SJSA1 (cell line): ENCODE data around the gene TRIM66. TPM values are rescaled to one million over a fixed set of nuclear protein-coding genes. Genes with fewer than 3 reads are reported as not detected.
"Not testable (repeated sequence)": the region's sequence is repeated elsewhere in the genome, so short reads cannot be mapped to it uniquely, and the experiment has no call there.

Source experiments
- DNase-seq, 2 experiments: peaks; one replicate each; pipeline ENCODE4 v3.0.0-alpha.2; 2015 to 2020; ENCODE audit warnings: low spot score in 2 of 2, low read depth in 1 of 2
- H3K27ac ChIP-seq: fragments of 250-450 bp; sonication (Bioruptor Pico); 2 replicates; pipeline ENCODE4 v1.5.1; 2020; ENCODE audit warnings: mild to moderate bottlenecking, moderate library complexity
- H3K27me3 ChIP-seq: fragments of 250-450 bp; sonication (Bioruptor Pico); replicated peaks from 2 replicates; pipeline ENCODE4 v1.5.1; 2020; ENCODE audit warnings: mild to moderate bottlenecking, moderate library complexity
- H3K36me3 ChIP-seq: fragments of 250-450 bp; sonication (Bioruptor Pico); 2 replicates; pipeline ENCODE4 v1.5.1; 2020; ENCODE audit warnings: mild to moderate bottlenecking
- H3K4me1 ChIP-seq: fragments of 250-450 bp; sonication (Bioruptor Pico); replicated peaks from 2 replicates; pipeline ENCODE4 v1.6.1; 2021; ENCODE audit warnings: mild to moderate bottlenecking
- H3K4me3 ChIP-seq: fragments of 250-450 bp; sonication (Bioruptor Pico); 2 replicates; pipeline ENCODE4 v1.5.1; 2020; ENCODE audit warnings: mild to moderate bottlenecking
- H3K9me3 ChIP-seq: fragments of 250-450 bp; sonication (Bioruptor Pico); replicated peaks from 2 replicates; pipeline ENCODE4 v1.5.1; 2020; ENCODE audit warnings: mild to moderate bottlenecking
- total RNA-seq: library from RNA; depleted of rRNA; stranded (reverse); fragments of >200 nt; shearing (Covaris generic); gene quantifications from 2 replicates; pipeline ENCODE4 v1.2.3, GENCODE V29; 2014

TRIM66 gene
- total RNA-seq, 1 experiment from 2014 or later = 3.1 TPM

GRCh38 chr11:8679006-8679405 is 3.5 kb downstream of the TRIM66 start:
- Histone ChIP-seq H3K9me3 (no peaks in the 10 kb centered on the region), H3K27ac (no peak overlapping the region)

GRCh38 chr11:8676458-8676857 is 6.0 kb downstream of the TRIM66 start:
- no peaks in the 10 kb centered on the region for H3K36me3 ChIP-seq
- no peak overlapping the region for H3K4me3 ChIP-seq
- DNase-seq = no peak
- no peaks in the 10 kb centered on the region for H3K9me3 ChIP-seq
- no peak overlapping the region for H3K27ac ChIP-seq
- peaks cover 8% of the 10 kb centered on the region for H3K4me1 ChIP-seq
- H3K27me3 ChIP-seq = no peaks in the 10 kb centered on the region

More at GRCh38 chr11:8679006-8679405, 3.5 kb downstream of the TRIM66 start:
- peaks cover 16% of the 10 kb centered on the region for H3K36me3 ChIP-seq
- no peak for DNase-seq
- H3K27me3 ChIP-seq = no peaks in the 10 kb centered on the region
- H3K4me1 ChIP-seq = peaks cover 4% of the 10 kb centered on the region
- no peak overlapping the region for H3K4me3 ChIP-seq

GRCh38 chr11:8674859-8675258 is 7.6 kb downstream of the TRIM66 start:
- DNase-seq = no peak

GRCh38 chr11:8672346-8672745 is 10.1 kb downstream of the TRIM66 start:
- no peaks in the 10 kb centered on the region for H3K9me3 ChIP-seq
- no peaks in the 10 kb centered on the region for H3K27me3 ChIP-seq
- no peak for DNase-seq
- H3K36me3 ChIP-seq = no peaks in the 10 kb centered on the region
- H3K4me1 ChIP-seq = peaks cover 13% of the 10 kb centered on the region
- H3K4me3 ChIP-seq = no peak overlapping the region
- no peak overlapping the region for H3K27ac ChIP-seq

More at GRCh38 chr11:8674859-8675258, 7.6 kb downstream of the TRIM66 start:
- H3K27ac ChIP-seq = no peak overlapping the region
- no peaks in the 10 kb centered on the region for H3K36me3 ChIP-seq
- H3K4me1 ChIP-seq = peaks cover 13% of the 10 kb centered on the region
- H3K27me3 ChIP-seq = no peaks in the 10 kb centered on the region
- no peaks in the 10 kb centered on the region for H3K9me3 ChIP-seq
- no peak overlapping the region for H3K4me3 ChIP-seq

- no peaks in the 10 kb centered on the region for H3K36me3 ChIP-seq
- peak overlapping the region; percentile 58 for H3K27ac ChIP-seq
- no peaks in the 10 kb centered on the region for H3K9me3 ChIP-seq
- peaks cover 13% of the 10 kb centered on the region for H3K4me1 ChIP-seq
- DNase-seq = no peak
- no peak overlapping the region for H3K4me3 ChIP-seq
- no peaks in the 10 kb centered on the region for H3K27me3 ChIP-seq
Observed at GRCh38 chr11:8671651-8672062, 10.8 kb downstream of the TRIM66 start.

GRCh38 chr11:8671193-8671612 is 11.3 kb downstream of the TRIM66 start:
- peak; percentile 59 for DNase-seq
- no peaks in the 10 kb centered on the region for H3K27me3 ChIP-seq
- no peak overlapping the region for H3K4me3 ChIP-seq
- H3K9me3 ChIP-seq = no peaks in the 10 kb centered on the region
- H3K4me1 ChIP-seq = peaks cover 13% of the 10 kb centered on the region
- H3K27ac ChIP-seq = peak overlapping the region; percentile 58
- no peaks in the 10 kb centered on the region for H3K36me3 ChIP-seq

GRCh38 chr11:8670081-8670480 is 12.4 kb downstream of the TRIM66 start:
- not testable (repeated sequence) for DNase-seq, H3K36me3 ChIP-seq, H3K4me3 ChIP-seq, H3K27me3 ChIP-seq, H3K27ac ChIP-seq, H3K9me3 ChIP-seq
- peaks cover 13% of the 10 kb centered on the region for H3K4me1 ChIP-seq

- Histone ChIP-seq H3K4me1 (no peaks in the 10 kb centered on the region), H3K4me3 (no peak overlapping the region), H3K27me3 (no peaks in the 10 kb centered on the region), H3K9me3 (no peaks in the 10 kb centered on the region), H3K36me3 (no peaks in the 10 kb centered on the region), H3K27ac (no peak overlapping the region)
- DNase-seq = no peak
Observed at GRCh38 chr11:8665222-8665621, 17.2 kb downstream of the TRIM66 start.

- no peaks in the 10 kb centered on the region for H3K4me1 ChIP-seq
- H3K4me3 ChIP-seq = no peak overlapping the region
- no peak for DNase-seq
- H3K9me3 ChIP-seq = no peaks in the 10 kb centered on the region
- H3K36me3 ChIP-seq = no peaks in the 10 kb centered on the region
- H3K27me3 ChIP-seq = no peaks in the 10 kb centered on the region
- no peak overlapping the region for H3K27ac ChIP-seq
Observed at GRCh38 chr11:8661001-8661795, 21.3 kb downstream of the TRIM66 start.

- H3K4me1 ChIP-seq = no peaks in the 10 kb centered on the region
- no peak overlapping the region for H3K27ac ChIP-seq
- H3K9me3 ChIP-seq = no peaks in the 10 kb centered on the region
- no peak for DNase-seq
- no peak overlapping the region for H3K4me3 ChIP-seq
- H3K36me3 ChIP-seq = no peaks in the 10 kb centered on the region
- H3K27me3 ChIP-seq = no peaks in the 10 kb centered on the region
Observed at GRCh38 chr11:8658321-8659057, 24.0 kb downstream of the TRIM66 start.

GRCh38 chr11:8656291-8656690 is 26.2 kb downstream of the TRIM66 start:
- Histone ChIP-seq H3K9me3 (no peaks in the 10 kb centered on the region), H3K4me1 (no peaks in the 10 kb centered on the region), H3K4me3 (no peak overlapping the region), H3K27me3 (no peaks in the 10 kb centered on the region), H3K36me3 (no peaks in the 10 kb centered on the region), H3K27ac (no peak overlapping the region)
- DNase-seq = no peak

GRCh38 chr11:8654503-8654902 is 28.0 kb downstream of the TRIM66 start:
- no peaks in the 10 kb centered on the region for H3K9me3 ChIP-seq
- H3K4me3 ChIP-seq = no peak overlapping the region
- H3K36me3 ChIP-seq = no peaks in the 10 kb centered on the region
- H3K27me3 ChIP-seq = no peaks in the 10 kb centered on the region
- H3K27ac ChIP-seq = no peak overlapping the region
- DNase-seq = no peak
- H3K4me1 ChIP-seq = peaks cover 2% of the 10 kb centered on the region

GRCh38 chr11:8652140-8652539 is 30.3 kb downstream of the TRIM66 start:
- Histone ChIP-seq H3K9me3 (no peaks in the 10 kb centered on the region), H3K4me3 (no peak overlapping the region), H3K27ac (no peak overlapping the region), H3K27me3 (no peaks in the 10 kb centered on the region), H3K4me1 (peaks cover 5% of the 10 kb centered on the region), H3K36me3 (no peaks in the 10 kb centered on the region)
- DNase-seq = no peak

GRCh38 chr11:8650401-8650990 is 32.0 kb downstream of the TRIM66 start:
- Histone ChIP-seq H3K4me1 (peaks cover 5% of the 10 kb centered on the region), H3K27ac (no peak overlapping the region), H3K9me3 (no peaks in the 10 kb centered on the region), H3K27me3 (no peaks in the 10 kb centered on the region), H3K36me3 (no peaks in the 10 kb centered on the region), H3K4me3 (no peak overlapping the region)
- DNase-seq = no peak
